Suprapubic skin (tissue), 4 donors: ENCODE results near the gene MPC2.

Experiments used
- CTCF ChIP-seq, 2 donors: fragments of 200-600 bp in 1 of 2; fragments of 450-650 bp in 1 of 2; sonication (generic) in 1 of 2; IDR thresholded peaks; one replicate each; pipeline ENCODE4 v1.5.1; 2016 to 2019; ENCODE audit warnings: antibody characterized with exemption in 2 of 2, mild to moderate bottlenecking in 1 of 2, moderate library complexity in 1 of 2
- POLR2A ChIP-seq, 2 donors: fragments of 450-650 bp; IDR thresholded peaks; one replicate each; pipeline ENCODE4 v1.6.1; 2017; ENCODE audit warnings: antibody characterized with exemption in 2 of 2, mild to moderate bottlenecking in 2 of 2, moderate library complexity in 2 of 2
- POLR2AphosphoS5 ChIP-seq, 3 donors: sonication (generic); formaldehyde crosslinking; IDR thresholded peaks; one replicate each; pipeline ENCODE4 v1.6.1; 2017; ENCODE audit warnings: antibody characterized with exemption in 3 of 3

GRCh38 chr1:167949785-167950184 is 12.9 kb upstream of the MPC2 start:
- TF ChIP-seq CTCF (IDR thresholded peaks at IDR 0.05) (no peak), POLR2A (IDR thresholded peaks at IDR 0.05) (no peak), POLR2AphosphoS5 (IDR thresholded peaks at IDR 0.05) (no peak)
